Measurements from ENCODE around the gene ARSG.

ARSG gene

DNA sequence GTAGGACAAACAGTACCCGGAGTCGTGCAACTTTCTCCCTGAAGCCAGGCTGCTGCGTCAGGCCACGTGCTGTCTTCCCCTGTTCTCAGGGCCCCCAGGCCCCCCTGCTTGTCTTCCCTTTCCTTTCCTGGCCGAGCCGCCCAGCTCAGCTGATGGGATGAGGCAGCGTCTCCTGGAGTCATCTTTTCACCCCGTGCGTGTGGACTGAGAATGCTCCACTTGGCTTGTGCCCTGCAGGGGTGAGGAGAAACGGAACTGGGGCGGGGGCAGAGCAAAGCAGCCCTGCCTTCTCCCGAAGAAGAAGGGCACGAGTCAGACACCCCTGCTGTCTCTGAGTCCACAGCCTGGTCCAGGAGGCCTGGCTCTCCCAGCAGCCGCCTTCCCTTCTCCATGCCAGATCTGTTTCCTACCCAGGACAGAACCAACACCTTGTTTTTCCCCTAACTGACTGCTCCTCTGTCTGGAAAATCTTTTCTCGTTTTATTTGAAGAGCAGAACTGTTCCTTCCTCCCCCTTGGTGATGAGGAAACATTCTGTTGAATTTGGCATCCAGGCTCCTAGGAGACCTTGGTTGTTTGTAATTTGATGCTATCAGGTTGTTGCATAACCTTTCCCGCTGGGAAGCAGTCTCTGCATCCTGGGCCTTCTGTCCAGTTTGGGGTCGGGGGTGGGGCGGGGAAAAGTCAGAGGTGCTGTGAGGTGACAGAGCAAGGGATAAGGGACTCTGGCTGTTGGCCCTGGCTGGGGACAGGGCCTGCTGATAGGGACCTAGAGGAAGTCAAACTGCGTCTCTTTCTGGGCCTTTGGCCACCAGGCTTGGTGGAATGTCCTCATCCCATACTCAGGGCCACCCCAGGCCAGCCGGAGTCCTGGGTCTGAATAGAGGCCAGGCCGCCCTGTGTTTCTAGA is 87.2 kb downstream of the ARSG start:
- no peak for TF ChIP-seq GATA3 (IDR thresholded peaks at IDR 0.05; ENCODE audit: low read depth, low read length)
- 0 out of 2 replicates have a peak, but pooled peaks have one; percentile 14 for TF ChIP-seq GATA2 (IDR thresholded peaks at IDR 0.05; ENCODE audit: low read depth, low read length)

DNA sequence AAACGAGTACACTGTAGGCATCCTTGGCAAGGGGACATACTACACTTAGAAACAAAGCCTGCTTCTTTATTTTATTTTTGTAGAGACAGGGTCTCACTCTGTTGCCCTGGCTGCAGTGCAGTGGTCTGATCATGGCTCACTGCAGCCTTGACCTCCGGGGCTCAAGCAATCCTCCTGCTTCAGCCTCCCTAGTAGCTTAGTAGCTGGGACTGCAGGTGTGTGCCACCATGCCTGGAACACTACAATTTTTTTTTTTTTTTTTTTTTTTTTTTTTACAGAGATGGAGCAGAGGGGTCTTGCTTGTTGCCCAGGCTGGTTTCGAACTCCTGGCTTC is 87.8 kb downstream of the ARSG start:
- TF ChIP-seq GATA2 (IDR thresholded peaks at IDR 0.05; ENCODE audit: low read depth, low read length) (no peak), GATA3 (IDR thresholded peaks at IDR 0.05; ENCODE audit: low read depth, low read length) (no peak)

GRCh38 chr17:68379692-68380677 is 88.7 kb downstream of the ARSG start:
- no peak for TF ChIP-seq GATA2 (IDR thresholded peaks at IDR 0.05; ENCODE audit: low read depth, low read length)
- no peak for TF ChIP-seq GATA3 (IDR thresholded peaks at IDR 0.05; ENCODE audit: low read depth, low read length)

DNA sequence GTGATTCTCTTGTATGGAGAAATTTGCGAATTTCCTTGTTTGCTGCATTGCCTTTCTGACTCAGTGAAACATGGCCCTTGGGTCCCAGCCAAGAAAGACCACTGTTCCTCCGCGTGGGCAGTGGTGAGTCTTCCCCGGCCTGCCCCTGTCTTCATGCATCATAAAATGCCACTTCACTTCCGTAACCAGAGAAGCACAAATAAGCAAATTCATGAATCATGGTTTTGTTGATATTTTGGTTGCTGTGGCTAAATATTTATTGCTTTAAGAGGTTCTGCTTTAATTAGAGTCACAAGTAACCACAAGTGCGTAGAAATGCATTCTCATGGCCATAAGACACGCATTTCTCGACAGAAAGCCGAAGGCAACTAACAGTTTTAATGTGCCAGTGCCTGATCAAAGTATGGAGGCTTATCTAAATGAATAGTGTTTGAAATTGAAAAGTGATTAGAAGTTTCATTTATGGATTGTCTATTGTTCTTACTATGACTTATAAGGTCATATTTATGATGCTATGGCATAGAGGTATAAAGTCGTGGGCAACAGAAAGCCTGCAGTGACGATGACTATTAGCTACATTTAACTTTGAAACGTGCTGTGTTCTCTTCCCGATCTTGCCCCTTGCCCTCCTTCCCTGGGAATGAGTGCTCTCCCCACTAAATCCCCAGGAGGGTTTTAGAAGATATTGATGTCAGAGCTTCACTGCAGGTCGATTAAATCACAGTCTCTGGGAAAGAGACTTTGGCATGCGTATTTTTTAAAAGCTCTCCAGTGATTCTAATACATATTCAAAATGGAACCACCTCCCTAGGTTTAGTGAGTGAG is 90.0 kb downstream of the ARSG start:
- no peak for TF ChIP-seq GATA2 (IDR thresholded peaks at IDR 0.05; ENCODE audit: low read depth, low read length)
- no peak for TF ChIP-seq GATA3 (IDR thresholded peaks at IDR 0.05; ENCODE audit: low read depth, low read length)

- TF ChIP-seq GATA2 (IDR thresholded peaks at IDR 0.05; ENCODE audit: low read depth, low read length), result no peak
- TF ChIP-seq GATA3 (IDR thresholded peaks at IDR 0.05; ENCODE audit: low read depth, low read length), result no peak
Observed at GRCh38 chr17:68382582-68383085, 91.3 kb downstream of the ARSG start.

- TF ChIP-seq GATA2 (IDR thresholded peaks at IDR 0.05; ENCODE audit: low read depth, low read length) (no peak), GATA3 (IDR thresholded peaks at IDR 0.05; ENCODE audit: low read depth, low read length) (no peak)
Observed at GRCh38 chr17:68383120-68383442, 91.8 kb downstream of the ARSG start.

GRCh38 chr17:68383443-68384321 is 92.4 kb downstream of the ARSG start:
- TF ChIP-seq GATA2 (IDR thresholded peaks at IDR 0.05; ENCODE audit: low read depth, low read length) (no peak), GATA3 (IDR thresholded peaks at IDR 0.05; ENCODE audit: low read depth, low read length) (no peak)

- TF ChIP-seq GATA3 (IDR thresholded peaks at IDR 0.05; ENCODE audit: low read depth, low read length) (no peak), GATA2 (IDR thresholded peaks at IDR 0.05; ENCODE audit: low read depth, low read length) (no peak)
Observed at GRCh38 chr17:68384471-68384870, 93.2 kb downstream of the ARSG start.

DNA sequence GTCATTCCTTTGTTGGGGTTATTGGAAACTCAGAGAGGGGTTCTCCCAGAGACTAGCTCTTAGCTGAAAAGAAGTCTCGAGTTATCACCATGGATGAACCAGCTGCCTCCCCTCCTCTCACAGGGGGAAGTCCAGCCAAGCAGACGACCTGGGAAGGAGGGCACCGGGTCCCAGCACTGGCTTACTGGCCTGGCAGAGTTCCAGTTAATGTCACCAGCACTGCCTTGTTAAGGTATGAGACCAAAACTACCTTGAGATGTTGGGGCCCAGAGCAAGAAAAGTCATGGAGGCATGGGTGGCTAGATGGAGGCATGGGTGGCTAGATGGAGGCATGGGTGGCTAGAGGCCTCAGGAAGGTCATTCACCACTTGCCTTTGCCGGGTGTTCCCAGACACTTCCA is 93.6 kb downstream of the ARSG start:
- no peak for TF ChIP-seq GATA3 (IDR thresholded peaks at IDR 0.05; ENCODE audit: low read depth, low read length)
- TF ChIP-seq GATA2 (IDR thresholded peaks at IDR 0.05; ENCODE audit: low read depth, low read length), result no peak

DNA sequence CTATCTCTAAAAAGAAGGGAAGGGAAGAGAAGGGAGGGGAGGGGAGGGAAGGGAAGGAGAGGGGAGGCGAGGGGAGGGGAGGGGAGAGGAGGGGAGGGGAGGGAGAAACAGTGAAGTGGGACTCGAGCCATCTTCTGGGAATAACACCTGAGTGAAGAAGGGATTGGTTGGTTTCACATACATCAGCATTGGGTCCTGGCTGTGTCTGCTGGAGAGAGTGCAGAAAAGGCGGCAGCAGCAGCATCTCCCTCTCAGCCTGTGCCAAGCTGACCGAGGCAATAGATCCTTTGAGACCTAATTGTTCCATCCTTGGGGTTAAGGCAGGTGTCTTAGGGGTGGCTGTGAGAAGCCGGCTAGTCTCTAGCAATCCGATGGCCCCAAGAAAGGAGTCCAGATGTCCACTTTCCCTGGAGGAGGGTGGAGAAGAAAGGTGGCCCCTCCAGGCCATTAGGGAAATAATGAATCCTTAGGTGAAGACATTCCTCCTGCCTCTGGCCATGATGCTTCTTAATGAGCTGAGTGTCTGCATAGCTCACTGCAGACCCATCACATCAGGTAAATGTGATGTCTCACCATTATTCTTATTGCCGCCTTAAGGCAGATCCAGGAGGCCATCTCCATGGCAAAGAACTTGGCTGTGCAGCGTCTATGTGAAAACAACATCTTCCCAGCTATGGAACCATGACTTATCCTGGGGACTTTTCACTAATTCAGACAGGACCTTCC is 94.4 kb downstream of the ARSG start:
- TF ChIP-seq GATA3 (IDR thresholded peaks at IDR 0.05; ENCODE audit: low read depth, low read length) (no peak), GATA2 (IDR thresholded peaks at IDR 0.05; ENCODE audit: low read depth, low read length) (no peak)

GRCh38 chr17:68387435-68388218 is 96.3 kb downstream of the ARSG start:
- TF ChIP-seq GATA3 (IDR thresholded peaks at IDR 0.05; ENCODE audit: low read depth, low read length) (no peak), GATA2 (IDR thresholded peaks at IDR 0.05; ENCODE audit: low read depth, low read length) (no peak)
